Midbrain (tissue), 1 donor: ENCODE measurements around the gene CDR2.
"Not testable (repeated sequence)": the region's sequence is repeated elsewhere in the genome, so short reads cannot be mapped to it uniquely, and the experiment has no call there.

ENCODE experiments used
- DNase-seq: peaks from one replicate; lab custom pipeline; 2025; lab: John Stamatoyannopoulos, UW

Gene CDR2

GRCh38 chr16:22375963-22376640 lies 1.7 kb upstream of the CDR2 start:
- DNase-seq, result no peak

GRCh38 chr16:22375117-22375962 lies 921 bp upstream of the CDR2 start:
- peak; percentile 59 for DNase-seq

GRCh38 chr16:22373662-22374310 lies 633 bp downstream of the CDR2 start:
- no peak for DNase-seq

- no peak for DNase-seq
Measured at GRCh38 chr16:22372882-22373661, 1.3 kb downstream of the CDR2 start.

- no peak for DNase-seq
Measured at GRCh38 chr16:22370038-22370820, 4.2 kb downstream of the CDR2 start.

DNA sequence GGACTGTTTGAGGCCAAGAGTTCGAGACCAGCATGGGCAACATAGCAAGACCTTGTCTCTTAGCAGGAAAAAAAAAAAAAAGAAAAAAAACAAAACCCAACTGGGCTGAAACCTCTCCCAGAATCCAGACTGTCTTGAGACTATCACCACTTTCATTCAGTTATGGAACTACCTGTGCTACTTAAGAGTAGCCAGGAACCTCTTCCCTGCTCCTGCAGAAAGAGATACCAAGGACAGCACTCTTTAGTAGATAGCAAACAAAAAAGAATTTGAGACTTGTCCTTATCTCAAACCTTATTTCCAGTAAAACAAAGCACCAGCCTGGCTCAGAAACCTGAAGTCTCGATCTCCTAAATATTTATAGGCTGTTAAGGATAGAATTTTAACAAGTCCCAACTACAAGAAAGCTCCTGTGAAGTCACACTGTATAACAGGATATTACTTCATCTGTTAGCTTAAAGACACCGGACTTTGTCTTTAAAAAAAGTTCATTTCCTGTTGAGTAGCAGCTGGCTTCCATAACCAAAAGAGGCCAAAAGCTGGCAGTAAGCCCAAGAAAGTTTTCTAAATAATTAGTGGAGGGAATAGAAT lies 5.1 kb downstream of the CDR2 start:
- DNase-seq, result no peak

GRCh38 chr16:22368200-22368826 lies 6.1 kb downstream of the CDR2 start:
- DNase-seq, result not testable (repeated sequence)

- no peak for DNase-seq
Measured at GRCh38 chr16:22366889-22367288, 7.5 kb downstream of the CDR2 start.

GRCh38 chr16:22366371-22366770 lies 8.0 kb downstream of the CDR2 start:
- no peak for DNase-seq

- DNase-seq, result no peak
Measured at GRCh38 chr16:22364241-22364640, 10.2 kb downstream of the CDR2 start.

DNA sequence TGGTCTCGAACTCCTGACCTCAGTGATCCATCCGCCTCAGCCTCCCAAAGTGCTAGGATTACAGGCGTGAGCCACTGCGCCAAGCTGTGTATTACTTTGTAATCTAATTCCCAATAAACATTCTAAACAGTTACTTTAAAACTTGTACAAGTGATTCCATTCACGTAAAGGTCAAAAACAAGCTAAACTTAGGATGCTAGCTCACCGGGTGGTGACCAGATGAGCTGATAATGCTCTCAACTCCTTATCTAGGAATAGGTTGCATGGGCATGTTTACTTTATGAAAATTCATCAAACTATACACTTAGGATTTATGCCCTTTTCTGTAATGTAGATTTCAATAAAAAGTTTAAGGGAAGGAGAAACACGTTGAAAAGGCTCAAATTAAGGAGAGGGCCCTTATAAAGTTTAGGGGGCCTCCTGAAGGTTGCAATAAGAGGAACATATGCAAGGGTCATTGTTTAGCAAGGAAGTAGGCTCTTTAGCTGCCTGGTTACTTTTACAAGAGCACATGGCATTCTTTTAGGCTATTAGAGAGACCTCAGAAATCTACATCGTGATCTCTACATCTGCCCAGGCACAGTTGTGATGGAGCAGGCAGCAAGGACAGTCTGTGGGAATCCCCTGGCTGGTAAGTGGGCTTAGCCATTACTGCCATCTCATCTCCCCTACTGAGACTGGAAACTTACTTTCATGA lies 13.3 kb downstream of the CDR2 start:
- no peak for DNase-seq

DNA sequence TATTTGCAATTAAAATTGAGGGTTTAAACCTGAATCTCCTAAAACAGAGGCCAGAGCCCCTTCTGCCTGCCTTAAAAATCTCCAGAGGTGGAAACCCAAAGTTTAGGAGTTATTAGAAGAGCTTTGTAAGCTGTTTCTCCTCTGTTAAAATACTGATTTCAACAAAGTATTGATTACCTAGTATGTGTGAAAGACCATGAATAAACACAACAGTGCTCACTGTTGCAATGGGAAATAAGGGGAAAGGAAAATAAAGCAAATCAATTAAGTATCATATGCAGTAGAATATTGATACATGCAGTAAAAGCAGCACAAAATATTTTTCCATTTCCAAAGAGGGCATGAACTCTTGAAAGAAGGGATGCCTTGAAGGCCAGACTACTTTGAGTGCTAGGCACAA lies 14.7 kb downstream of the CDR2 start:
- no peak for DNase-seq

- DNase-seq, result no peak
Measured at GRCh38 chr16:22358000-22358399, 16.4 kb downstream of the CDR2 start.

DNA sequence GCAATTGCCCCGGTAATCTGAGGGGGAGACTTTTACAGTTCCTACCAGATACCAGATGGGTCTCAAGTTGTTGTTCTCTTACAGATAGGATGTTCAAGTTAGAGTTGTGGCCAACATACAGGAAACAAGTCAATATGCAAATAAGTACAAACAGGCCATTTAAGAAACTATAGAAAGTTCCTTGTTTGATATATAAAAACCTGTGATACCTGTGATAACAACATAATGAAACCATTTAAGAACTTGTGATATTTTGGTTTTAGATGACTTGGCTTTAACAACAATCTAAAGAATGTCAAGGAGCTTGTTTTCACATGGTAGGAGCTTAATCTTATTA lies 16.8 kb downstream of the CDR2 start:
- no peak for DNase-seq

DNA sequence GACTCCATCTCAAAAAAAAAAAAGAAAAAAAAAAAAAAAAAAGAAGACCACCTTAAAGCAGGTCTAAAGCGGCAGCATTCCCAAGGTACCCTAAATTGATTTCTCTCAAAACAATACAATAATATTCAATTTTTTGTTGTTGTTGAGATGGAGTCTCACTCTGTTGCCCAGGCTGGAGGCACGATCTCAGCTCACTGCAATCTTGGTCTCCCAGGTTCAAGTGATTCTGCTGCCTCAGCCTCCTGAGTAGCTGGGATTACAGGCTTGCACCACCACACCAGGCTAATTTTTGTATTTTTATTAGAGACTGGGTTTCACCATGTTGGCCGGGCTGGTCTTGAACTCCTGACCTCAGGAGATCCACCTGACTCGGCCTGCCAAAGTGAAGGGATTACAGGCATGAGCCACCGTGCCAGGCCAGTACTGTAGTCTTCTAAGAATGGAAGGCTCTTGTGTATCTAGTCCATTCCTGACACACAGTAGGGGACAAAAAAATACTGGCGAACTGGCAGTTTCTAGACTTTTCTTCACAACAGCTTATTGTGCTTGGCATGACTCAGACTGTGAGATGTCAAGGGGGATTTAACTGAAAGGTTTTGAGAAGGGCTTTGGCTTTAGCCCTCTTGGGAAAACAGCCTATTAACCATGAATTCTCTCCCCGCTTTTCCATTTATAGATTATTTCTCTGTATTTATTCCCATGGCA lies 17.3 kb downstream of the CDR2 start:
- DNase-seq, result no peak

DNA sequence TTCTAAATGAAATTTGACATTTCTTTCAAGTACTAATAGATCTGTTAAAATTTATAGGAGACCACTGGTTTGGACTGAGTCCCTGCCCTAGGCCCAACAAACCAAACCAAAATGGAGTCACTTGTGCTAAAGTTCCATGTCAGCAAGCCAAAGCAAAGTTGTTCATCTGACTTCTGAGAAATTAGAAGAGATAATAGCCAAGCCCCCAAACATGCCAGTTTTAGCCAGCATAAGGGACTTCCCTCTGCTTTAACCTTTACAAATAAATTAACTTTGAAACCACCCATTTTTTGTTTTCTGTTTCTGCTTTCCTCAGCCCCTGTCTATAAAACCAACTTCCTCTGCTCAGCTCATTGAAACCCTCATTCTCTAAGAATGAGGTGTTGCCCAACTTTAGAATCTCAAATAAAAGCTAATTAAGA lies 18.9 kb downstream of the CDR2 start:
- no peak for DNase-seq

DNA sequence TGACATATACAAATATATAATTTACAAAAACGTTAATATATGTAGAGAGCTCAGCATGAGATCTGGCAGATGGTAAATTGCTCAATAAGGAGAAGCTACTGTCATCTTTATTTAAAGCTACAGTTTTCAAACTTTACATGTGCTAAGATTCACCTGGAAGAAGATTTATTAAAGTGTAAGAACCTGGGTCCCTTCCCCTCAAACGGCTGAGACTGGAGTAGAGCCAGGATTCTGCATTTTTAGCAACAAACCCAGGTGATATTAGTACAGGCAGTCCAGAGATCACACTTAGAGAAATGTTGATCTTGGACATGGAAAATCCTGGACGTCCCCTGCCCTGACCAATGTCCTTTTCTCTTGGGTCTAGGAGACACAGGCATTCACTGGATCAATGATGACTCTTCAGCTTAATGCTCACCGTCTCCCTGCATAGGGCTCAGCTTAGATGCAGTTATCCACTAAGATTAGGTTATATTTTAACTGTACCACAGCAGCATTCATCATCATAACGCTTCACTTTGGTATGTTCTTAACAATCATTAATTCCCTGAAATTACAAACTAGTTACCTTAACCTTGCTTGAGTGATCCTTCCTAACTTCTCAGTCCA lies 20.4 kb downstream of the CDR2 start:
- DNase-seq, result no peak

DNA sequence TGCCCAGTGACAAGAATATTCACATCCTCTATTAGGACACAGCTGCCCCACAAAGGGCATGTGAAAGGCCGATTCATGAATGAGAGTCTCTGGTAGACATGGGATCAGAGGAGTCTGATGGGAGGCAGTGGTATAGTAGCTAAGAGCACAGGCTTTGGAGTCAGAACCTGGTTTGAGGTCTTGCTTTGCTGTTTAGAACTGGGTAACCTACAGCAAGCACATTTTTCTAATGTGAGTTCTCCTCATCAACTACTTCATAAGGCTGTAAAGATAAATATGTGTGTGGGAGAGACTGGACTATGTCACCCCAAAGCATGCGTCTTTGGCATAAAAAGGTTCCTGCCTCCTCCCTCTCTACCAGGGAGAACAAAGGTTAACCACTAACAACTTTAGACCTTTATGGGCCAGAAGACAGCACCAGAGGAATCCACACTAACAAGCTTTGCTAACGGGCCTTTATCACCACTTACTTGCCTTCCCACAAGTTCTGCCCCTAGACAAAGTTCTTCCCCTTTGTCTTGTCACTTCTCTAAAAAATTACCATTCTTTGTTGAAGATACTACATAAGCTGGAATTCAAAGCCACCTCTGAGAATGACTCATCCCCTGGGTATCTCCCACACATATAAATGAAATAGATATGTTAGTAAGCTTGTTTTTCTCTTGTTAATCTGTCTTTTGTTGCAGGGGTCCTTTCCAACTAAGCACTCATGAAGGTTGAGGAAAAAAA lies 21.1 kb downstream of the CDR2 start:
- DNase-seq, result no peak
